22Rv1 (cell line): ENCODE data around the gene TRIM27.

Experiments used
- ZFX ChIP-seq: fragments of 450-650 bp; IDR thresholded peaks from 2 replicates; pipeline ENCODE4 v1.6.1; 2017; ENCODE audit warnings: antibody characterized with exemption, borderline replicate concordance
- TF ChIP-seq, protein P1 (sequence below): fragments of 450-650 bp; IDR thresholded peaks from 2 replicates; pipeline ENCODE4 v1.5.1; 2017; ENCODE audit warnings: mild to moderate bottlenecking

DNA sequence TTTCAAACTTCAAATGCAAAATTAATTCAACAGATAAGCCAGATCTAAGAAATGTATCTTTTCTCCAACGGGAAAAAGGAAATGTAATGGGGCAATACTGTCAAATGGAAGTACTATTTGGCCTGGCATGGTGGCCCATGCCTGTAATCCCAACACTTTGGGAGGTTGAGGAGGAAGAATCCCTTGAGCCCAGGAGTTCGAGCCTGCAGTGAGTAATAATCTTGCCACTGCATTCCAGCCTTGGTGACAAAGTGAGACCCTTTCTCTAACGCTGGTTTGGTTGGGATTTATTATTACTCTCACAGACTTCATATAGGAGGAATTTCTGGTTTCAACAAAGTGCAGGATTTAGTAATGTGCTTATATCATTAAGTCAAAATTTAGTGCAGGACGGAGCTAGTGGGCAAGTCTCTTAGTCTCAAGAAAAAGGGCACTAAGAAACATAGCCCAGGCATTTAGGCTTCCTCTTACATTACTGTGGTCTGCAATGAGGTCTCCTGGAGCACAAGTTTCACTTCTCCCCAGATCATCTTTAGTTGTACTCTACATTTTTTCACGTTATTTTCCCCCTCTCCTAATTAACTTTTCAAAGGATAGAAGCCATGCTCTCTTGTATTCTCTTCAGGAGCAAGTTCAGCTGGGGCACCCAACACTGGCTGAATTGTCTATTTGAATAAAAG, 23.1 kb downstream of the TRIM27 start:
- TF ChIP-seq, protein P1, sequence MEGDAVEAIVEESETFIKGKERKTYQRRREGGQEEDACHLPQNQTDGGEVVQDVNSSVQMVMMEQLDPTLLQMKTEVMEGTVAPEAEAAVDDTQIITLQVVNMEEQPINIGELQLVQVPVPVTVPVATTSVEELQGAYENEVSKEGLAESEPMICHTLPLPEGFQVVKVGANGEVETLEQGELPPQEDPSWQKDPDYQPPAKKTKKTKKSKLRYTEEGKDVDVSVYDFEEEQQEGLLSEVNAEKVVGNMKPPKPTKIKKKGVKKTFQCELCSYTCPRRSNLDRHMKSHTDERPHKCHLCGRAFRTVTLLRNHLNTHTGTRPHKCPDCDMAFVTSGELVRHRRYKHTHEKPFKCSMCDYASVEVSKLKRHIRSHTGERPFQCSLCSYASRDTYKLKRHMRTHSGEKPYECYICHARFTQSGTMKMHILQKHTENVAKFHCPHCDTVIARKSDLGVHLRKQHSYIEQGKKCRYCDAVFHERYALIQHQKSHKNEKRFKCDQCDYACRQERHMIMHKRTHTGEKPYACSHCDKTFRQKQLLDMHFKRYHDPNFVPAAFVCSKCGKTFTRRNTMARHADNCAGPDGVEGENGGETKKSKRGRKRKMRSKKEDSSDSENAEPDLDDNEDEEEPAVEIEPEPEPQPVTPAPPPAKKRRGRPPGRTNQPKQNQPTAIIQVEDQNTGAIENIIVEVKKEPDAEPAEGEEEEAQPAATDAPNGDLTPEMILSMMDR: no peak
- no peak for TF ChIP-seq ZFX
